Fibroblast of lung (primary cell): ENCODE results near the gene PRRG2.

Experiments used
- EZH2 ChIP-seq: IDR thresholded peaks from 2 replicates; pipeline ENCODE4 v1.5.1; 2012; ENCODE audit warnings: low read length, control low read depth, mild to moderate bottlenecking; ENCODE audit errors: missing control alignments
- TF ChIP-seq, protein P1 (sequence below), 2 donors: IDR thresholded peaks in 1 of 2; conservative IDR thresholded peaks in 1 of 2; 1 replicate in 1 of 2; 2 replicates in 1 of 2; pipeline ENCODE4 v1.5.1; 2011 to 2012; ENCODE audit warnings: low read length in 2 of 2, control low read depth in 1 of 2, inconsistent platforms in 1 of 2, low read depth in 1 of 2, mild to moderate bottlenecking in 1 of 2

DNA sequence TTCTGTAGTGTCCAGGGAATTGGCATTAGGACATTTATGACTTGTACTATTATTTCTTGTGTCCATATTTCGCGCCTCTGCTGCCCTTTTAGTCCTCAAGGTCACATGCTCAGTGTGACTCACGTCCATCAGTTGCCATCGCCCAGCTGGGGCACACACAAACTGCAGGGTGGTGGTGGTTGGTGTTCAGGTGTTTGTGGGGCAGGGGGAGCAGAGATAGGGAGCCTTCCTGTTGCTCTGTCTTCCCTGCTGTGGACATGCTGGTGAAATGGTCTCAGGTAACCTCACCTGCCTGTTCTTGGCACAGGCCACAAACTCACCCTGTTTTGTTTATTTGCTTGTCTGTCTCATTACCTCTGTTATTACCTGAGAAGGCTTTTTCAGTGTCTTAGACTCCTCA lies 32.3 kb downstream of the PRRG2 start:
- TF ChIP-seq, protein P1, sequence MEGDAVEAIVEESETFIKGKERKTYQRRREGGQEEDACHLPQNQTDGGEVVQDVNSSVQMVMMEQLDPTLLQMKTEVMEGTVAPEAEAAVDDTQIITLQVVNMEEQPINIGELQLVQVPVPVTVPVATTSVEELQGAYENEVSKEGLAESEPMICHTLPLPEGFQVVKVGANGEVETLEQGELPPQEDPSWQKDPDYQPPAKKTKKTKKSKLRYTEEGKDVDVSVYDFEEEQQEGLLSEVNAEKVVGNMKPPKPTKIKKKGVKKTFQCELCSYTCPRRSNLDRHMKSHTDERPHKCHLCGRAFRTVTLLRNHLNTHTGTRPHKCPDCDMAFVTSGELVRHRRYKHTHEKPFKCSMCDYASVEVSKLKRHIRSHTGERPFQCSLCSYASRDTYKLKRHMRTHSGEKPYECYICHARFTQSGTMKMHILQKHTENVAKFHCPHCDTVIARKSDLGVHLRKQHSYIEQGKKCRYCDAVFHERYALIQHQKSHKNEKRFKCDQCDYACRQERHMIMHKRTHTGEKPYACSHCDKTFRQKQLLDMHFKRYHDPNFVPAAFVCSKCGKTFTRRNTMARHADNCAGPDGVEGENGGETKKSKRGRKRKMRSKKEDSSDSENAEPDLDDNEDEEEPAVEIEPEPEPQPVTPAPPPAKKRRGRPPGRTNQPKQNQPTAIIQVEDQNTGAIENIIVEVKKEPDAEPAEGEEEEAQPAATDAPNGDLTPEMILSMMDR (conservative IDR thresholded peaks at IDR 0.05 in 1 of 2, IDR thresholded peaks at IDR 0.05 in 1 of 2; ENCODE audit: low read depth in 1 of 2, low read length in 2 of 2) = no peak
- TF ChIP-seq EZH2 = no peak
